Left ventricle myocardium inferior (tissue), 1 donor: ENCODE results near the gene C6orf47. TPM values are rescaled to one million over a fixed set of nuclear protein-coding genes. Genes with fewer than 3 reads are reported as not detected.

Experiments used
- DNase-seq: peaks from one replicate; pipeline ENCODE4 v3.0.0-alpha.2; 2020
- H3K27ac ChIP-seq: fragments of 200-600 bp; replicated peaks from 2 replicates; pipeline ENCODE4 v1.8.0; 2021
- H3K27me3 ChIP-seq: fragments of 200-600 bp; 2 replicates; pipeline ENCODE4 v1.8.0; 2021; ENCODE audit warnings: low read depth
- H3K36me3 ChIP-seq: fragments of 200-600 bp; 2 replicates; pipeline ENCODE4 v1.8.0; 2021
- H3K4me1 ChIP-seq: fragments of 200-600 bp; 2 replicates; pipeline ENCODE4 v1.8.0; 2021
- H3K4me3 ChIP-seq: fragments of 200-600 bp; 2 replicates; pipeline ENCODE4 v1.8.0; 2021; ENCODE audit warnings: mild to moderate bottlenecking, moderate library complexity
- H3K9me3 ChIP-seq: fragments of 200-600 bp; replicated peaks from 2 replicates; pipeline ENCODE4 v1.8.0; 2021
- CTCF ChIP-seq: fragments of 200-600 bp; IDR thresholded peaks from 2 replicates; pipeline ENCODE4 v1.8.0; 2021; ENCODE audit warnings: antibody characterized with exemption, mild to moderate bottlenecking, borderline replicate concordance
- intact Hi-C: fragments of 100-400 bp; cut with micrococcal nuclease; formaldehyde crosslinking; loops from one replicate; pipeline ENCODE4 v1.11.0; 2022
- microRNA-seq: library from miRNA; unstranded; fragments of <30 nt; microRNA quantifications from one replicate; pipeline ENCODE4 v1.2.0, GENCODE V29; 2020
- total RNA-seq: library from RNA; stranded (reverse); fragmentation: NEBNext Ultra II Directional; extraction: Animal tissue kit (Norgen Biotek cat#: 25700); gene quantifications from one replicate; pipeline ENCODE4 v1.2.1, GENCODE V29; 2021
- donor health status: DM: no; HTN: yes; CAD: no; lungs with severe emphysema.

The C6orf47 gene
- total RNA-seq, 1 donor from 2014 or later: 16.9 TPM

- TF ChIP-seq CTCF: no peak
- Histone ChIP-seq H3K9me3 (no peaks in the 10 kb centered on the region), H3K4me3 (no peak overlapping the region), H3K27ac (no peak overlapping the region), H3K4me1 (no peaks in the 10 kb centered on the region), H3K36me3 (no peaks in the 10 kb centered on the region), H3K27me3 (no peaks in the 10 kb centered on the region)
- no peak for DNase-seq
- intact Hi-C loops: no loop called here
Observed at GRCh38 chr6:31609519-31610406, 50.8 kb downstream of the C6orf47 start.

Small RNA genes within 50 kb of the gene (microRNA-seq; reads per million reads assigned to microRNA genes)
- 1.2 reads per million for gene MIR4646
- gene MIR6832: not detected

Other genes with a start within 250 kb of the C6orf47 start
- gene MICB, start 162.6 kb downstream of the C6orf47 start, total RNA-seq: 1.1 TPM
- gene MCCD1, start 131.8 kb downstream of the C6orf47 start, total RNA-seq: not detected
- gene DDX39B, start 118.8 kb downstream of the C6orf47 start, total RNA-seq: 179 TPM
- gene ATP6V1G2, start 114.2 kb downstream of the C6orf47 start, total RNA-seq: 1.6 TPM
- gene NFKBIL1, start 113.2 kb downstream of the C6orf47 start, total RNA-seq: 11.5 TPM
- gene LTA, start 88.5 kb downstream of the C6orf47 start, total RNA-seq: not detected
- 0.47 TPM for gene TNF, start 85.2 kb downstream of the C6orf47 start, total RNA-seq
- 0.25 TPM for gene LTB, start 78.4 kb downstream of the C6orf47 start, total RNA-seq
- gene LST1, start 74.5 kb downstream of the C6orf47 start, total RNA-seq: 6.5 TPM
- not detected for gene NCR3, start 67.8 kb downstream of the C6orf47 start, total RNA-seq
- gene AIF1, start 45.5 kb downstream of the C6orf47 start, total RNA-seq: 15.2 TPM
- gene PRRC2A, start 40.1 kb downstream of the C6orf47 start, total RNA-seq: 82.4 TPM
- gene BAG6, start 8.1 kb downstream of the C6orf47 start, total RNA-seq: 260 TPM
- gene APOM, start 4.9 kb downstream of the C6orf47 start, total RNA-seq: 2.4 TPM
- 19.2 TPM for gene GPANK1, start 4.2 kb upstream of the C6orf47 start, total RNA-seq
- 105 TPM for gene CSNK2B, start 5.3 kb upstream of the C6orf47 start, total RNA-seq
- gene LY6G5B, start 9.2 kb upstream of the C6orf47 start, total RNA-seq: 4.4 TPM
- 1.5 TPM for gene LY6G5C, start 20.3 kb upstream of the C6orf47 start, total RNA-seq
- 29.6 TPM for gene ABHD16A, start 42.5 kb upstream of the C6orf47 start, total RNA-seq
- gene LY6G6F, start 46.1 kb upstream of the C6orf47 start, total RNA-seq: not detected
- gene LY6G6D, start 54.6 kb upstream of the C6orf47 start, total RNA-seq: not detected
- not detected for gene LY6G6C, start 61.0 kb upstream of the C6orf47 start, total RNA-seq
- 0.19 TPM for gene MPIG6B, start 62.6 kb upstream of the C6orf47 start, total RNA-seq
- gene DDAH2, start 68.5 kb upstream of the C6orf47 start, total RNA-seq: 36.1 TPM
- gene CLIC1, start 75.8 kb upstream of the C6orf47 start, total RNA-seq: 78.0 TPM
- 1.3 TPM for gene MSH5, start 79.2 kb upstream of the C6orf47 start, total RNA-seq
- gene SAPCD1, start 101.9 kb upstream of the C6orf47 start, total RNA-seq: not detected
- 14.7 TPM for gene VWA7, start 116.5 kb upstream of the C6orf47 start, total RNA-seq
- gene VARS1, start 135.0 kb upstream of the C6orf47 start, total RNA-seq: 20.0 TPM
- 19.4 TPM for gene LSM2, start 146.2 kb upstream of the C6orf47 start, total RNA-seq
- gene HSPA1L, start 154.5 kb upstream of the C6orf47 start, total RNA-seq: 2.2 TPM
- gene HSPA1A, start 154.8 kb upstream of the C6orf47 start, total RNA-seq: 271 TPM
- 184 TPM for gene HSPA1B, start 167.0 kb upstream of the C6orf47 start, total RNA-seq
- 26.0 TPM for gene NEU1, start 202.0 kb upstream of the C6orf47 start, total RNA-seq
- 0.08 TPM for gene SLC44A4, start 218.2 kb upstream of the C6orf47 start, total RNA-seq
- gene EHMT2, start 236.9 kb upstream of the C6orf47 start, total RNA-seq: 15.6 TPM
- 3.5 TPM for gene ZBTB12, start 241.3 kb upstream of the C6orf47 start, total RNA-seq